Measurements from ENCODE around the gene ZNF562.
"Not testable (repeated sequence)": the region's sequence is repeated elsewhere in the genome, so short reads cannot be mapped to it uniquely, and the experiment has no call there.

ZNF562 gene

DNA sequence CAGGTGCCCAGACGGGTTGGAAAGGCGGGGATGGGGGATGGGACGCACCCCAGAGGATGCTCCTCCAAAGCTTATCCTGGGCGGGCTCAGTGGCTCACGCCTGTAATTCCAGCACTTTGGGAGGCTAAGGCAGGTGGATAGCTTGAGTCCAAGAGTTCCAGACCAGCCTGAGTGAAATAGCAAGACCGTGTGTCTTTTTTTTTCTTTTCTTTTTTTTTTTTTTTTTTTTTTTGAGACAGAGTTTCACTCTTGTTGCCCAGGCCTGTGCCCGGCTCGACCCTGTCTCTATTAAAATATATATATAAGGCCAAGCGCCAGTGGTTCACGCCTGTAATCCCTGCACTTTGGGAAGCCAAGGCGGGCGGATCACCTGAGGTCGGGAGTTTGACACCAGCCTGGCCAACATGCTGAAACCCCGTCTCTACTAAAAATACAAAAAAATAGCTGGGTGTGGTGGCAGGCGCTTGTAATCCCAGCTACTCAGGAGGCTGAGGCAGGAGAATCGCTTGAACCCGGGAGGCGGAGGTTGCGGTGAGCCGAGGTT is 530 bp upstream of the ZNF562 start:
- H3K4me1 ChIP-seq (ENCODE audit: control insufficient read depth, insufficient read depth, low read length); H3K27me3 ChIP-seq (replicated peaks; ENCODE audit: control insufficient read depth, insufficient read depth, low read length); DNase-seq (ENCODE audit: low read depth): not testable (repeated sequence)
- Histone ChIP-seq H3K36me3 (ENCODE audit: control insufficient read depth, insufficient read depth, low read length, severe bottlenecking) (peaks cover 20% of the 10 kb centered on the region), H3K9me3 (ENCODE audit: control insufficient read depth, low read length) (peaks cover 18% of the 10 kb centered on the region), H3K9ac (ENCODE audit: low read length) (peak overlapping the region; percentile 98), H3K4me3 (ENCODE audit: low read length) (peak overlapping the region; percentile 98)

DNA sequence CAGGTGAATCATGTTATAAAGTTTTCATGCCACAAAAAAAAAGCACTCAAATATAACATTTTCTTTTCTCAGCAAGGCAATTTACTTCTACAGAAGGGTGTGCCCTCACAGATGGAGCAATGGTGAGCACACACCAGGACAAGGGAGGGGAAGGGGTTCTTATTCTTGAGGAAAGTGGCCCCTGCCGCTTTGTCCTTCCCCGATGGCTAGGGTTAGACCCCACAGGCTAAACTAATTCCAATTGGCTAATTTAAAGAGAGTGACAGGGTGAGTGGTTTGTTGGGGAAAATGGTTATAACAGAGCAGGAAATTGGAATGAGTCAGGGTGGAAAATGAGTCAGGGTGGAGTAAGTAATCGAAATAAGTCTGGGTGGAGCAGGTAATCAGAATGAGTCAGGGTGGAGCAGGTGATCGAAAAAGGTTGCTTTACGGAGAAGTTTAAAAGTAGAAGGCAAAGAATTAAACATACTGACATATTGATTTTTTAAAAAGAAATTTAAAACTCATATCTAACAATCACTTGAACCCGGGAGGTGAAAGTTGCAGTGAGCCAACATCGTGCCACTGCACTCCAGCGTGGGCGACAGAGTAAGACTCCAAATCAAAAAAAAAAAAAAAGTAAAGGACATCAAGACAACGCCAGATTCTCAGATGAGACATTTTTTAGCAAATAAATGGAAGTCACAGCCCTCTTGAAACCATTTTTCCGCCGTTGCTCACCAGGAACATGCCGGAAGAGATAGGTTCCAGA is 813 bp downstream of the ZNF562 start:
- H3K9ac ChIP-seq (ENCODE audit: low read length), result peak overlapping the region; percentile 98
- H3K4me3 ChIP-seq (ENCODE audit: low read length), result peak overlapping the region; percentile 98
- no peak for DNase-seq (ENCODE audit: low read depth)
- peaks cover 20% of the 10 kb centered on the region for H3K9me3 ChIP-seq (ENCODE audit: control insufficient read depth, low read length)
- H3K36me3 ChIP-seq (ENCODE audit: control insufficient read depth, insufficient read depth, low read length, severe bottlenecking), result peaks cover 23% of the 10 kb centered on the region
- H3K4me1 ChIP-seq (ENCODE audit: control insufficient read depth, insufficient read depth, low read length), result no peaks in the 10 kb centered on the region
- H3K27me3 ChIP-seq (replicated peaks; ENCODE audit: control insufficient read depth, insufficient read depth, low read length), result no peaks in the 10 kb centered on the region

DNA sequence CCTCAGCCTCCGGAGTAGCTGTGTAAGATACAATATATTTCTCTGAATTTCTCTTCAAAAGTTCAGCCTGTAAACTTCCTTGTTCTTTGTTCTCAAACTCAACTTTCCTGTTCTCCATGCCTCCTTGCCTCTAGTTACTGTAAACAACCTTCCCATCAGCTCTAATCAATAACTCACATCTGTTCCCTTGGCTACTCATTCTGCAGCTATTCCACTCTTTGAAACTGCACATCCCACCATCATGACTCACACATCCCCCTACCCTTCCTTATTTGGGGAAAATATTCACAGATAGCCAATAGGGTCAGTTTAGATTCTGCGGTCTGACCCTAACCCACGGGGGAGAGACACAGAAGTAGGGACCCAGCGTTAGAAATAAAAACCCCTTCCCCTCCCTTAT is 2.0 kb downstream of the ZNF562 start:
- H3K4me1 ChIP-seq (ENCODE audit: control insufficient read depth, insufficient read depth, low read length), result no peaks in the 10 kb centered on the region
- no peak overlapping the region for H3K9ac ChIP-seq (ENCODE audit: low read length)
- no peak for DNase-seq (ENCODE audit: low read depth)
- H3K9me3 ChIP-seq (ENCODE audit: control insufficient read depth, low read length), result peaks cover 30% of the 10 kb centered on the region
- H3K27me3 ChIP-seq (replicated peaks; ENCODE audit: control insufficient read depth, insufficient read depth, low read length), result no peaks in the 10 kb centered on the region
- H3K4me3 ChIP-seq (ENCODE audit: low read length), result peak overlapping the region; percentile 98
- H3K36me3 ChIP-seq (ENCODE audit: control insufficient read depth, insufficient read depth, low read length, severe bottlenecking), result peaks cover 23% of the 10 kb centered on the region

DNA sequence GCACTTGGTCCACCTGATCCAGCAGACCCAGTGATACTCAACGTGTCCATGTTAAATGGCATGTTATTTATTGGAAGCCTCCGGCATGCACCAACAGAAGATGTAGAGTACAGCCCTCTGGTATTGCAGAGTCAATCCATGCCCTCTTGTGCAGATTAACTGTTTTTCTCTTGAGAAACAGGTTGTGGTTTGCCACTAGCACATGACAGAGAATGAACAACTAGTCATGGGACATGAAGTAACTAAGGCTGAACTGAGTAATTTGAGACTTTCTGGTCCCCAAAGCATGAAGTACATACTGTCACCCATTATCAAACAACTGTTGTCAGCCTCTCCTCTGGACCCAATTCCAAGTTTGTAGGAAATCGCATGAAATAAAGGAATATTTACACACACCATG is 3.2 kb downstream of the ZNF562 start:
- Histone ChIP-seq H3K36me3 (ENCODE audit: control insufficient read depth, insufficient read depth, low read length, severe bottlenecking) (peaks cover 23% of the 10 kb centered on the region), H3K9me3 (ENCODE audit: control insufficient read depth, low read length) (peaks cover 30% of the 10 kb centered on the region), H3K4me1 (ENCODE audit: control insufficient read depth, insufficient read depth, low read length) (no peaks in the 10 kb centered on the region), H3K9ac (ENCODE audit: low read length) (no peak overlapping the region), H3K27me3 (replicated peaks; ENCODE audit: control insufficient read depth, insufficient read depth, low read length) (no peaks in the 10 kb centered on the region), H3K4me3 (ENCODE audit: low read length) (no peak overlapping the region)
- no peak for DNase-seq (ENCODE audit: low read depth)

DNA sequence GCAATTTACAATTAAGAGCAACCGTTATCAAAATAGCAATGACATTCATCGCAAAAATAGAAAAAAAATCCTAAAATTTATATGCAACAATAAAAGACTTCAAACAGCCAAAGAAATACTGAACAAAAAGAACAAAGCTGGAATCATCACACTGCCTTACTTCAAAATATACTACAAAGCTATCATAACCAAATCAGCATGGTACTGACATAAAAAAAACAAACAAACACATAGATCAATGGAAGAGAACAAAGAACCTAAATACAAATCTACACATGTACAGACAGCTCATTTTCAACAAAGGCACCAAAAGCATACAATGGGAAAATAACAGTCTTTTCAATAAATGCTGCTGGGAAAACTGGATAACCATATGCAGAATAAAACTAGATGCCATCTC is 6.4 kb downstream of the ZNF562 start:
- no peak for DNase-seq (ENCODE audit: low read depth)
- H3K9me3 ChIP-seq (ENCODE audit: control insufficient read depth, low read length), result peaks cover 25% of the 10 kb centered on the region
- H3K36me3 ChIP-seq (ENCODE audit: control insufficient read depth, insufficient read depth, low read length, severe bottlenecking), result peaks cover 28% of the 10 kb centered on the region
- H3K27me3 ChIP-seq (replicated peaks; ENCODE audit: control insufficient read depth, insufficient read depth, low read length), result no peaks in the 10 kb centered on the region
- no peak overlapping the region for H3K9ac ChIP-seq (ENCODE audit: low read length)
- H3K4me3 ChIP-seq (ENCODE audit: low read length), result no peak overlapping the region
- H3K4me1 ChIP-seq (ENCODE audit: control insufficient read depth, insufficient read depth, low read length), result no peaks in the 10 kb centered on the region

GRCh38 chr19:9667898-9668297 is 7.0 kb downstream of the ZNF562 start:
- Histone ChIP-seq H3K9ac (ENCODE audit: low read length) (no peak overlapping the region), H3K36me3 (ENCODE audit: control insufficient read depth, insufficient read depth, low read length, severe bottlenecking) (peaks cover 28% of the 10 kb centered on the region), H3K4me1 (ENCODE audit: control insufficient read depth, insufficient read depth, low read length) (no peaks in the 10 kb centered on the region), H3K27me3 (replicated peaks; ENCODE audit: control insufficient read depth, insufficient read depth, low read length) (no peaks in the 10 kb centered on the region), H3K4me3 (ENCODE audit: low read length) (no peak overlapping the region), H3K9me3 (ENCODE audit: control insufficient read depth, low read length) (peaks cover 18% of the 10 kb centered on the region)
- no peak for DNase-seq (ENCODE audit: low read depth)

DNA sequence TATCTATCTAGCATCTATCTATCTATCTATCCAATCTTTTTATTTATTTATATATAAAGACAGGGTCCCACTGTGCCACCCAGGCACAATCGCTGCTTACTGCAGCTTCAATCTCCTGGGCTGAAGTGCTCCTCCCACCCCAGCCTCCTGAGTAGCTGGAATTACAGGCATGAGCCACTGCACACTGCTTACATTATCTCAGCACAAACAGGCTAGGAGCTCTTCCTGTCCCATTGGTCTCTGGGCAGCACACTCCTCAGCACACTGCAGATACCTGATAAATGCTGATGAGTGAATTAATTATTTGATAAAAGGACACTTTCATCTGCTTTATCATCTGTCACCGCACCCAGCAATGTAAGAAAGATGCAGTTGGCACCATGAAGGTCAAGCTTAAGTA is 16.1 kb downstream of the ZNF562 start:
- H3K9ac ChIP-seq (ENCODE audit: low read length), result no peak overlapping the region
- H3K36me3 ChIP-seq (ENCODE audit: control insufficient read depth, insufficient read depth, low read length, severe bottlenecking), result peaks cover 55% of the 10 kb centered on the region
- H3K27me3 ChIP-seq (replicated peaks; ENCODE audit: control insufficient read depth, insufficient read depth, low read length), result no peaks in the 10 kb centered on the region
- peaks cover 27% of the 10 kb centered on the region for H3K9me3 ChIP-seq (ENCODE audit: control insufficient read depth, low read length)
- DNase-seq (ENCODE audit: low read depth), result no peak
- H3K4me3 ChIP-seq (ENCODE audit: low read length), result no peak overlapping the region
- H3K4me1 ChIP-seq (ENCODE audit: control insufficient read depth, insufficient read depth, low read length), result no peaks in the 10 kb centered on the region

DNA sequence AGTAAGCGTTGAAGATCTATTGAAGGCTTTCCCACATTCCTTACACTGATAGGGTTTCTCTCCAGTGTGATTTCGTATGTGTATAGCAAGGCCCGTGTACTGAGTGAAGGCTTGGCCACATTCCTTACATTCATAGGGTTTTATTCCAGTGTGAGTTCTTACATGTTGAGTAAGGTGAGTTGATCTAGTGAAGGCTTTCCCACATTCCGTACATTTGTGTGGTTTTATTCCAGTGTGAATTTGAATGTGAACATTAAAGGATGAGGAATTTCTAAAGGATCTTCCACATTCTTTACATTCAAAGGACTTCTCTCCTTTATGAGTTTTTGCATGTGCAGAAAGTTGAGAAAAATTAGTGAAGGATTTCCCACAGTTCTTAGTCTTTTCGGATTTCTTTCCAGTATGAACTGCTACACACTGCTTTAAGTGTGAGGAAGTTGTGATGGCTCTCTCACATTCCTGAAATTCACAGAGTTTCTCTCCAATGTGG is 21.8 kb downstream of the ZNF562 start:
- not testable (repeated sequence) for H3K4me1 ChIP-seq (ENCODE audit: control insufficient read depth, insufficient read depth, low read length); H3K27me3 ChIP-seq (replicated peaks; ENCODE audit: control insufficient read depth, insufficient read depth, low read length); DNase-seq (ENCODE audit: low read depth); H3K9ac ChIP-seq (ENCODE audit: low read length)
- H3K4me3 ChIP-seq (ENCODE audit: low read length), result peak overlapping the region; percentile 66
- H3K9me3 ChIP-seq (ENCODE audit: control insufficient read depth, low read length), result peaks cover 60% of the 10 kb centered on the region
- H3K36me3 ChIP-seq (ENCODE audit: control insufficient read depth, insufficient read depth, low read length, severe bottlenecking), result peaks cover 90% of the 10 kb centered on the region

DNA sequence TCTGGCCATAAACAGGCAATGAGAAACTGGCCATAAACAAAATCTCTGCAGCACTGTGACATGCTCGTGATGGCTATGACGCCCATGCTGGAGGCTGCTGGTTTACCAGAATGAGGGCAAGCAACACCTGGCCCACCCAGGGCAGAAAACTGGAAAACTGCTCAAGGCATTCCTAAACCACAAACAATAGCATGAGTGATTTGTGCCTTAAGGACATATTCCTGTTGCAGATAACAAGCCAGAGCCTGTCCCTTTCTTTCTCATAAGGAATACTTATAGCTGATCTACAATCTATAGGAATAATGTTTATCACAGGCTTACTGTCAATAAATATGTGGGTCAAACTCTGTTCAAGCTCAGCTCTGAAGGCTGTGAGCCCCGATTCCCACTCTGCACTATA is 23.4 kb downstream of the ZNF562 start:
- DNase-seq (ENCODE audit: low read depth); H3K27me3 ChIP-seq (replicated peaks; ENCODE audit: control insufficient read depth, insufficient read depth, low read length); H3K9ac ChIP-seq (ENCODE audit: low read length); H3K4me1 ChIP-seq (ENCODE audit: control insufficient read depth, insufficient read depth, low read length): not testable (repeated sequence)
- H3K4me3 ChIP-seq (ENCODE audit: low read length), result peak overlapping the region; percentile 66
- H3K9me3 ChIP-seq (ENCODE audit: control insufficient read depth, low read length), result peaks cover 60% of the 10 kb centered on the region
- H3K36me3 ChIP-seq (ENCODE audit: control insufficient read depth, insufficient read depth, low read length, severe bottlenecking), result peaks cover 83% of the 10 kb centered on the region

- Histone ChIP-seq H3K27me3 (replicated peaks; ENCODE audit: control insufficient read depth, insufficient read depth, low read length) (no peaks in the 10 kb centered on the region), H3K36me3 (ENCODE audit: control insufficient read depth, insufficient read depth, low read length, severe bottlenecking) (peaks cover 75% of the 10 kb centered on the region), H3K9ac (ENCODE audit: low read length) (no peak overlapping the region), H3K4me1 (ENCODE audit: control insufficient read depth, insufficient read depth, low read length) (no peaks in the 10 kb centered on the region), H3K4me3 (ENCODE audit: low read length) (peak overlapping the region; percentile 17), H3K9me3 (ENCODE audit: control insufficient read depth, low read length) (peaks cover 49% of the 10 kb centered on the region)
- no peak for DNase-seq (ENCODE audit: low read depth)
Measured at GRCh38 chr19:9650345-9650744, 24.6 kb downstream of the ZNF562 start.

GRCh38 chr19:9645472-9645871 is 29.4 kb downstream of the ZNF562 start:
- Histone ChIP-seq H3K9ac (ENCODE audit: low read length) (no peak overlapping the region), H3K9me3 (ENCODE audit: control insufficient read depth, low read length) (peaks cover 3% of the 10 kb centered on the region), H3K4me1 (ENCODE audit: control insufficient read depth, insufficient read depth, low read length) (no peaks in the 10 kb centered on the region), H3K4me3 (ENCODE audit: low read length) (no peak overlapping the region), H3K27me3 (replicated peaks; ENCODE audit: control insufficient read depth, insufficient read depth, low read length) (no peaks in the 10 kb centered on the region), H3K36me3 (ENCODE audit: control insufficient read depth, insufficient read depth, low read length, severe bottlenecking) (peaks cover 28% of the 10 kb centered on the region)
- DNase-seq (ENCODE audit: low read depth), result no peak

Measured in adipocyte (in vitro differentiated cells).